Natural killer cell treated with Interleukin-12 subunit alpha and Interleukin-12 subunit beta and Interleukin-15 and Interleukin-18, amount 100 ng/mL, for 72 hours (primary cell): ENCODE data around the gene GULP1. TPM values are rescaled to one million over a fixed set of nuclear protein-coding genes. Genes with fewer than 3 reads are reported as not detected.

ENCODE experiments used
- ATAC-seq, 2 donors: fragments of 150-1000 bp; cut with Tn5 transposase in 1 of 2; sonication (Bioruptor Pico), chemical (Tn5 transposase) in 1 of 2; 2 replicates each; pipeline ENCODE4 v1.10.0; 2021
- DNase-seq: peaks from one replicate; pipeline ENCODE4 v3.0.0; 2022; ENCODE audit warnings: low spot score
- H3K27ac Mint-ChIP-seq, 2 donors: 1 replicate in 1 of 2; 2 replicates in 1 of 2; pipeline ENCODE4 v1.8.0; 2022; ENCODE audit warnings: mixed read lengths in 2 of 2, mild to moderate bottlenecking in 1 of 2, moderate library complexity in 1 of 2
- H3K27me3 Mint-ChIP-seq, 2 donors: 1 replicate in 1 of 2; 2 replicates in 1 of 2; pipeline ENCODE4 v1.8.0; 2022; ENCODE audit warnings: mixed read lengths in 2 of 2
- H3K36me3 Mint-ChIP-seq: one replicate; pipeline ENCODE4 v1.8.0; 2022; ENCODE audit warnings: mixed read lengths
- H3K4me1 Mint-ChIP-seq, 2 donors: 1 replicate in 1 of 2; 2 replicates in 1 of 2; pipeline ENCODE4 v1.8.0; 2022; ENCODE audit warnings: low read depth in 2 of 2, mixed read lengths in 2 of 2, mild to moderate bottlenecking in 1 of 2
- H3K4me3 Mint-ChIP-seq: one replicate; pipeline ENCODE4 v1.8.0; 2022; ENCODE audit warnings: mixed read lengths
- H3K9me3 Mint-ChIP-seq: 2 replicates; pipeline ENCODE4 v1.8.0; 2022; ENCODE audit warnings: mixed read lengths
- total RNA-seq, 2 donors: library from RNA; stranded (reverse); gene quantifications; one replicate each; pipeline ENCODE4 v1.2.3, GENCODE V29; 2022

Gene GULP1
- total RNA-seq, 2 donors from 2014 or later = not detected

GRCh38 chr2:188322569-188323551 is 31.2 kb downstream of the GULP1 start:
- Mint-ChIP-seq H3K36me3 (no peaks in the 10 kb centered on the region), H3K9me3 (peaks cover 6% of the 10 kb centered on the region), H3K27ac (no peak overlapping the region), H3K27me3 (no peaks in the 10 kb centered on the region), H3K4me1 (no peaks in the 10 kb centered on the region), H3K4me3 (no peak overlapping the region)
- no peak for ATAC-seq
- DNase-seq = no peak

- Mint-ChIP-seq H3K9me3 (peaks cover 6% of the 10 kb centered on the region), H3K27me3 (no peaks in the 10 kb centered on the region), H3K36me3 (no peaks in the 10 kb centered on the region), H3K27ac (no peak overlapping the region), H3K4me3 (no peak overlapping the region), H3K4me1 (no peaks in the 10 kb centered on the region)
- ATAC-seq (no peak), DNase-seq (no peak)
Observed at GRCh38 chr2:188324067-188324466, 32.4 kb downstream of the GULP1 start.

- no peak overlapping the region for H3K27ac Mint-ChIP-seq
- H3K4me3 Mint-ChIP-seq = no peak overlapping the region
- H3K4me1 Mint-ChIP-seq = no peaks in the 10 kb centered on the region
- ATAC-seq (no peak), DNase-seq (no peak)
- H3K36me3 Mint-ChIP-seq = no peaks in the 10 kb centered on the region
- peaks cover 4% of the 10 kb centered on the region for H3K9me3 Mint-ChIP-seq
- H3K27me3 Mint-ChIP-seq = no peaks in the 10 kb centered on the region
Observed at GRCh38 chr2:188326290-188326668, 34.6 kb downstream of the GULP1 start.

- DNase-seq (no peak), ATAC-seq (no peak)
- Mint-ChIP-seq H3K4me3 (no peak overlapping the region), H3K4me1 (no peaks in the 10 kb centered on the region), H3K27ac (no peak overlapping the region), H3K36me3 (no peaks in the 10 kb centered on the region), H3K27me3 (no peaks in the 10 kb centered on the region), H3K9me3 (peaks cover 4% of the 10 kb centered on the region)
Observed at GRCh38 chr2:188326669-188327301, 35.1 kb downstream of the GULP1 start.

- Mint-ChIP-seq H3K36me3 (no peaks in the 10 kb centered on the region), H3K9me3 (peaks cover 3% of the 10 kb centered on the region), H3K4me1 (no peaks in the 10 kb centered on the region), H3K4me3 (no peak overlapping the region), H3K27me3 (no peaks in the 10 kb centered on the region), H3K27ac (no peak overlapping the region)
- ATAC-seq = no peak
- no peak for DNase-seq
Observed at GRCh38 chr2:188327518-188328213, 36.0 kb downstream of the GULP1 start.

- Mint-ChIP-seq H3K9me3 (no peaks in the 10 kb centered on the region), H3K27me3 (no peaks in the 10 kb centered on the region), H3K27ac (no peak overlapping the region), H3K4me3 (no peak overlapping the region), H3K36me3 (no peaks in the 10 kb centered on the region), H3K4me1 (no peaks in the 10 kb centered on the region)
- no peak for DNase-seq
- no peak for ATAC-seq
Observed at GRCh38 chr2:188328419-188328818, 36.7 kb downstream of the GULP1 start.

- ATAC-seq (no peak), DNase-seq (no peak)
- no peak overlapping the region for H3K4me3 Mint-ChIP-seq
- no peaks in the 10 kb centered on the region for H3K27me3 Mint-ChIP-seq
- no peaks in the 10 kb centered on the region for H3K9me3 Mint-ChIP-seq
- no peaks in the 10 kb centered on the region for H3K36me3 Mint-ChIP-seq
- H3K27ac Mint-ChIP-seq = no peak overlapping the region
- no peaks in the 10 kb centered on the region for H3K4me1 Mint-ChIP-seq
Observed at GRCh38 chr2:188330316-188331053, 38.8 kb downstream of the GULP1 start.

GRCh38 chr2:188332619-188333018 is 40.9 kb downstream of the GULP1 start:
- H3K4me3 Mint-ChIP-seq = no peak overlapping the region
- H3K27ac Mint-ChIP-seq = no peak overlapping the region
- no peaks in the 10 kb centered on the region for H3K9me3 Mint-ChIP-seq
- ATAC-seq (no peak), DNase-seq (no peak)
- no peaks in the 10 kb centered on the region for H3K4me1 Mint-ChIP-seq
- no peaks in the 10 kb centered on the region for H3K36me3 Mint-ChIP-seq
- no peaks in the 10 kb centered on the region for H3K27me3 Mint-ChIP-seq

GRCh38 chr2:188333751-188334524 is 42.3 kb downstream of the GULP1 start:
- no peaks in the 10 kb centered on the region for H3K36me3 Mint-ChIP-seq
- ATAC-seq = no peak
- H3K4me3 Mint-ChIP-seq = no peak overlapping the region

GRCh38 chr2:188338463-188338862 is 46.8 kb downstream of the GULP1 start:
- ATAC-seq = no peak
- DNase-seq = no peak
- H3K27me3 Mint-ChIP-seq = no peaks in the 10 kb centered on the region
- H3K4me1 Mint-ChIP-seq = no peaks in the 10 kb centered on the region
- H3K4me3 Mint-ChIP-seq = no peak overlapping the region
- no peak overlapping the region for H3K27ac Mint-ChIP-seq
- H3K36me3 Mint-ChIP-seq = no peaks in the 10 kb centered on the region
- H3K9me3 Mint-ChIP-seq = peaks cover 3% of the 10 kb centered on the region

More at GRCh38 chr2:188333751-188334524, 42.3 kb downstream of the GULP1 start:
- Mint-ChIP-seq H3K4me1 (no peaks in the 10 kb centered on the region), H3K27me3 (no peaks in the 10 kb centered on the region), H3K27ac (no peak overlapping the region), H3K9me3 (no peaks in the 10 kb centered on the region)
- DNase-seq = no peak

GRCh38 chr2:188340257-188340656 is 48.6 kb downstream of the GULP1 start:
- H3K36me3 Mint-ChIP-seq = no peaks in the 10 kb centered on the region

GRCh38 chr2:188345020-188345419 is 53.3 kb downstream of the GULP1 start:
- Mint-ChIP-seq H3K9me3 (peaks cover 10% of the 10 kb centered on the region), H3K4me3 (no peak overlapping the region), H3K4me1 (no peaks in the 10 kb centered on the region), H3K36me3 (no peaks in the 10 kb centered on the region), H3K27ac (no peak overlapping the region), H3K27me3 (no peaks in the 10 kb centered on the region)
- DNase-seq (no peak), ATAC-seq (no peak)

More at GRCh38 chr2:188340257-188340656, 48.6 kb downstream of the GULP1 start:
- no peaks in the 10 kb centered on the region for H3K27me3 Mint-ChIP-seq
- no peak for DNase-seq
- ATAC-seq = no peak
- no peaks in the 10 kb centered on the region for H3K4me1 Mint-ChIP-seq
- H3K4me3 Mint-ChIP-seq = no peak overlapping the region
- H3K9me3 Mint-ChIP-seq = peaks cover 7% of the 10 kb centered on the region
- no peak overlapping the region for H3K27ac Mint-ChIP-seq

- DNase-seq (no peak), ATAC-seq (no peak)
- H3K4me3 Mint-ChIP-seq = no peak overlapping the region
- H3K27me3 Mint-ChIP-seq = no peaks in the 10 kb centered on the region
- H3K27ac Mint-ChIP-seq = no peak overlapping the region
- H3K9me3 Mint-ChIP-seq = peaks cover 10% of the 10 kb centered on the region
- no peaks in the 10 kb centered on the region for H3K4me1 Mint-ChIP-seq
- no peaks in the 10 kb centered on the region for H3K36me3 Mint-ChIP-seq
Observed at GRCh38 chr2:188345426-188345825, 53.8 kb downstream of the GULP1 start.
